HUES48 (cell line): Measurements from ENCODE around the gene OSGIN1.
"Not testable (repeated sequence)": the region's sequence is repeated elsewhere in the genome, so short reads cannot be mapped to it uniquely, and the experiment has no call there.

ENCODE experiments used
- H3K27ac ChIP-seq: one replicate; pipeline ENCODE4 v1.7.0; 2013; ENCODE audit warnings: low read depth, low read length, inconsistent platforms
- H3K27me3 ChIP-seq: 2 replicates; pipeline ENCODE4 v1.6.1; 2013; ENCODE audit warnings: mild to moderate bottlenecking, low read length; ENCODE audit not compliant: control insufficient read depth, insufficient read depth
- H3K36me3 ChIP-seq: 2 replicates; pipeline ENCODE4 v1.6.1; 2013; ENCODE audit warnings: low read length; ENCODE audit not compliant: control insufficient read depth, insufficient read depth
- H3K4me1 ChIP-seq: 2 replicates; pipeline ENCODE4 v1.6.1; 2013; ENCODE audit warnings: mild to moderate bottlenecking, low read length; ENCODE audit not compliant: control insufficient read depth, insufficient read depth
- H3K4me3 ChIP-seq: 2 replicates; pipeline ENCODE4 v1.5.1; 2013; ENCODE audit warnings: mild to moderate bottlenecking, low read depth, low read length
- H3K9ac ChIP-seq: 2 replicates; pipeline ENCODE4 v1.6.1; 2013; ENCODE audit warnings: mild to moderate bottlenecking, low read depth, low read length, moderate library complexity
- H3K9me3 ChIP-seq: 2 replicates; pipeline ENCODE4 v1.6.1; 2013; ENCODE audit warnings: low read length; ENCODE audit not compliant: control insufficient read depth, insufficient read depth

Gene OSGIN1

GRCh38 chr16:83935858-83936255, 17.2 kb upstream of the OSGIN1 start:
- Histone ChIP-seq H3K27me3 (no peaks in the 10 kb centered on the region), H3K36me3 (no peaks in the 10 kb centered on the region), H3K9me3 (no peaks in the 10 kb centered on the region), H3K27ac (no peak overlapping the region), H3K4me3 (no peak overlapping the region), H3K9ac (no peak overlapping the region), H3K4me1 (peaks cover 2% of the 10 kb centered on the region; the same call in 1 of the 2 replicates)

GRCh38 chr16:83936581-83937165, 16.4 kb upstream of the OSGIN1 start:
- Histone ChIP-seq H3K9ac (no peak overlapping the region), H3K27ac (no peak overlapping the region), H3K36me3 (no peaks in the 10 kb centered on the region), H3K9me3 (no peaks in the 10 kb centered on the region), H3K27me3 (no peaks in the 10 kb centered on the region), H3K4me3 (no peak overlapping the region), H3K4me1 (peaks cover 2% of the 10 kb centered on the region; the same call in 1 of the 2 replicates)

GRCh38 chr16:83937267-83937666, 15.8 kb upstream of the OSGIN1 start:
- no peak overlapping the region for H3K4me3 ChIP-seq
- H3K9me3 ChIP-seq, result no peaks in the 10 kb centered on the region
- H3K36me3 ChIP-seq, result no peaks in the 10 kb centered on the region
- H3K9ac ChIP-seq, result no peak overlapping the region
- peaks cover 2% of the 10 kb centered on the region; the same call in 1 of the 2 replicates for H3K4me1 ChIP-seq
- no peaks in the 10 kb centered on the region for H3K27me3 ChIP-seq
- no peak overlapping the region for H3K27ac ChIP-seq

GRCh38 chr16:83937922-83938885, 14.8 kb upstream of the OSGIN1 start:
- no peak overlapping the region for H3K27ac ChIP-seq
- no peaks in the 10 kb centered on the region for H3K36me3 ChIP-seq
- no peak overlapping the region for H3K4me3 ChIP-seq
- no peaks in the 10 kb centered on the region for H3K27me3 ChIP-seq
- H3K9me3 ChIP-seq, result no peaks in the 10 kb centered on the region
- H3K9ac ChIP-seq, result no peak overlapping the region
- peaks cover 2% of the 10 kb centered on the region; the same call in 1 of the 2 replicates for H3K4me1 ChIP-seq

- no peaks in the 10 kb centered on the region for H3K27me3 ChIP-seq
- no peak overlapping the region for H3K27ac ChIP-seq
- no peak overlapping the region for H3K9ac ChIP-seq
- H3K9me3 ChIP-seq, result no peaks in the 10 kb centered on the region
- H3K4me1 ChIP-seq, result peaks cover 2% of the 10 kb centered on the region; the same call in 1 of the 2 replicates
- H3K4me3 ChIP-seq, result no peak overlapping the region
- H3K36me3 ChIP-seq, result no peaks in the 10 kb centered on the region
Measured at GRCh38 chr16:83939266-83939855, 13.7 kb upstream of the OSGIN1 start.

- Histone ChIP-seq H3K4me1 (peaks cover 2% of the 10 kb centered on the region; the same call in 1 of the 2 replicates), H3K27me3 (no peaks in the 10 kb centered on the region), H3K27ac (no peak overlapping the region), H3K36me3 (no peaks in the 10 kb centered on the region), H3K9me3 (no peaks in the 10 kb centered on the region), H3K4me3 (no peak overlapping the region), H3K9ac (no peak overlapping the region)
Measured at GRCh38 chr16:83940119-83940518, 12.9 kb upstream of the OSGIN1 start.

- Histone ChIP-seq H3K4me3 (no peak overlapping the region), H3K4me1 (peaks cover 2% of the 10 kb centered on the region; the same call in 1 of the 2 replicates), H3K9me3 (no peaks in the 10 kb centered on the region), H3K36me3 (no peaks in the 10 kb centered on the region), H3K27me3 (no peaks in the 10 kb centered on the region), H3K9ac (no peak overlapping the region), H3K27ac (no peak overlapping the region)
Measured at GRCh38 chr16:83940630-83941378, 12.2 kb upstream of the OSGIN1 start.

- not testable (repeated sequence) for H3K9me3 ChIP-seq, H3K4me3 ChIP-seq, H3K27me3 ChIP-seq, H3K36me3 ChIP-seq, H3K4me1 ChIP-seq, H3K9ac ChIP-seq, H3K27ac ChIP-seq
Measured at GRCh38 chr16:83941546-83941945, 11.5 kb upstream of the OSGIN1 start.

- Histone ChIP-seq H3K4me3 (no peak overlapping the region), H3K27me3 (no peaks in the 10 kb centered on the region), H3K4me1 (peaks cover 2% of the 10 kb centered on the region; the same call in 1 of the 2 replicates), H3K27ac (no peak overlapping the region), H3K9me3 (no peaks in the 10 kb centered on the region), H3K9ac (no peak overlapping the region), H3K36me3 (no peaks in the 10 kb centered on the region)
Measured at GRCh38 chr16:83942074-83942473, 11.0 kb upstream of the OSGIN1 start.

- no peaks in the 10 kb centered on the region for H3K27me3 ChIP-seq
- no peak overlapping the region for H3K9ac ChIP-seq
- H3K9me3 ChIP-seq, result no peaks in the 10 kb centered on the region
- H3K4me3 ChIP-seq, result no peak overlapping the region
- peaks cover 2% of the 10 kb centered on the region; the same call in 1 of the 2 replicates for H3K4me1 ChIP-seq
- H3K36me3 ChIP-seq, result no peaks in the 10 kb centered on the region
- H3K27ac ChIP-seq, result no peak overlapping the region
Measured at GRCh38 chr16:83942815-83943515, 10.1 kb upstream of the OSGIN1 start.
